ENCODE measurements around the gene RASGRF1.

DNA sequence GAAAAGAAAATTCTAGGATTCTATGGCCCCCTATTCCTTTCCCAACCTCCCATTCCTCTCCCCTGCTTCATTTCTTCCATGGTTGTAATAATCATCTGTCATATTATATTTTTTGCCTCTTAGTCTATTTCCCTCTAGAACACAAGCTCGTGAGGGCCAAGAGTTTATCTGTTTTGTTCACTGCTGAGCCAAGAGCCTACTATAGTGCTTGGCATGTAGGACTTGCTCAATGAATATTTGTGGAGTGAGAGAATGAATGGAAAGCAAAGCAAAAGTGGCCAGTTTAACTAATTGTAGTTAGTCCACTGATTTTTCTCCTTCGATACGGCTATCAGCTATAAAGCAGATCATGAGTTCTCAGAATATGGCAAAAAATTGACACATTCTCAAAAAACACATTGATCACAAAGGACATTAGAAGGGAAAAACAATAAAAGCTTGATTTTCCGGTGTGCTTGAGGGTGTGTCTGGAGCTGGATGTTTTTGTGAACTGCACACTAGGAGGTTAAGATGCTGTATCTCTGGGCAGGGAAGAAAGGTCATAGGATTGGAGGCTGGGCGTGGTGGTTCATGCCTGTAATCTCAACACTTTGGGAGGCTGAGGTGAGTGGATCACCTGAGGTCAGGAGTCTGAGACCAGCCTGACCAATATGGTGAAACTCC lies 120.8 kb downstream of the RASGRF1 start:
- TF ChIP-seq POLR2AphosphoS5 (IDR thresholded peaks at IDR 0.05; ENCODE audit: borderline replicate concordance, low read depth, low read length): no peak
- TF ChIP-seq EZH2 (IDR thresholded peaks at IDR 0.05): no peak

Measured in SK-N-MC (cell line).